ENCODE results near the gene PLXNA2. TPM values are rescaled to one million over a fixed set of nuclear protein-coding genes. Genes with fewer than 3 reads are reported as not detected.
A peak's percentile ranks its signal among the peaks of the same experiment; 100 is the strongest.

PLXNA2 gene
- total and polyA plus RNA-seq, 2 of the 13 experiments (the other 11 are each of a cell fraction or from before 2014, with no cell fraction given): 1.1 to 2.1 TPM

GRCh38 chr1:208172423-208173145 lies 71.6 kb downstream of the PLXNA2 start (continued):
- peak; percentile 56; the same call in 1 of the 2 replicates for TF ChIP-seq NR2C2 (CRISPR knock-in tag; IDR thresholded peaks at IDR 0.05; ENCODE audit: borderline replicate concordance)
- TF ChIP-seq ZNF737 (CRISPR knock-in tag; IDR thresholded peaks at IDR 0.05; ENCODE audit: borderline replicate concordance): no peak
- TF ChIP-seq NR2F6 (IDR thresholded peaks at IDR 0.05): peak; percentile 47; the same call in 1 of the 2 replicates
- peak; percentile 60 for TF ChIP-seq NR2F6 (CRISPR knock-in tag; IDR thresholded peaks at IDR 0.05)
- TF ChIP-seq NCOR1 (IDR thresholded peaks at IDR 0.05; ENCODE audit: borderline replicate concordance, low read length): peak; percentile 0; the same call in 1 of the 2 replicates
- TF ChIP-seq SUZ12 (IDR thresholded peaks at IDR 0.05; ENCODE audit: low read depth, low read length): no peak
- no peak for TF ChIP-seq TFE3 (CRISPR knock-in tag; IDR thresholded peaks at IDR 0.05)
- no peak for TF ChIP-seq ATF7 (IDR thresholded peaks at IDR 0.05)
- 0 out of 2 replicates have a peak, but pooled peaks have one; percentile 31 for TF ChIP-seq ATF7 (CRISPR knock-in tag; IDR thresholded peaks at IDR 0.05)
- TF ChIP-seq RXRA (CRISPR knock-in tag; IDR thresholded peaks at IDR 0.05): peak; percentile 46; the same call in 1 of the 2 replicates
- no peak for TF ChIP-seq DZIP1 (CRISPR knock-in tag; IDR thresholded peaks at IDR 0.05)
- 0 out of 2 replicates have a peak, but pooled peaks have one; percentile 42 for TF ChIP-seq TOPORS (CRISPR knock-in tag; IDR thresholded peaks at IDR 0.05)
- TF ChIP-seq CCDC6 (CRISPR knock-in tag; IDR thresholded peaks at IDR 0.05): 0 out of 2 replicates have a peak, but pooled peaks have one; percentile 6
- TF ChIP-seq, protein P1, sequence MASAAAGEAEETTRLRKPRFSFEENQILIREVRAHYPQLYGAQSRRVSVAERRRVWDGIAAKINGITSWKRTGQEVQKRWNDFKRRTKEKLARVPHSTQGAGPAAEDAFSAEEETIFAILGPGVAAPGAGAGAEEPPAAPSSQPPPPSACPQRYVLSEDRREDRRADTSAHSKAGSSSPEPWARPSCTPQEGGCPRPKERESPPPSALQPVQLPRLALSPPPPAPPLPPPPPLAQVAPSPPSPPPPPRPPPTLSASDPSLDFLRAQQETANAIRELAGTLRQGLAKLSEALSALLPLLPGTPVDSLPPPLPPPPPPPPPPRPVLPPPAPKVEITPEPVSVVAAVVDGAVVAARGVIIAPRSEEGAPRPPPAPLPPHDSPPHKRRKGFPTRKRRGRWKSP (CRISPR knock-in tag; IDR thresholded peaks at IDR 0.05): 0 out of 2 replicates have a peak, but pooled peaks have one; percentile 37
- peak; percentile 68 for TF ChIP-seq ASH2L (IDR thresholded peaks at IDR 0.05; ENCODE audit: insufficient read length, low read depth, low read length)
- 0 out of 2 replicates have a peak, but pooled peaks have one; percentile 4 for TF ChIP-seq RCOR2 (CRISPR knock-in tag; IDR thresholded peaks at IDR 0.05)
- TF ChIP-seq ZNF691 (CRISPR knock-in tag; IDR thresholded peaks at IDR 0.05; ENCODE audit: borderline replicate concordance, low read depth): 0 out of 2 replicates have a peak, but pooled peaks have one; percentile 62
- TF ChIP-seq, protein P2, sequence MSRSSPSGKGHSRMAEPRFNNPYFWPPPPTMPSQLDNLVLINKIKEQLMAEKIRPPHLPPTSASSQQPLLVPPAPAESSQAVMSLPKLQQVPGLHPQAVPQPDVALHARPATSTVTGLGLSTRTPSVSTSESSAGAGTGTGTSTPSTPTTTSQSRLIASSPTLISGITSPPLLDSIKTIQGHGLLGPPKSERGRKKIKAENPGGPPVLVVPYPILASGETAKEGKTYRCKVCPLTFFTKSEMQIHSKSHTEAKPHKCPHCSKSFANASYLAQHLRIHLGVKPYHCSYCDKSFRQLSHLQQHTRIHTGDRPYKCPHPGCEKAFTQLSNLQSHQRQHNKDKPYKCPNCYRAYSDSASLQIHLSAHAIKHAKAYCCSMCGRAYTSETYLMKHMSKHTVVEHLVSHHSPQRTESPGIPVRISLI (CRISPR knock-in tag; IDR thresholded peaks at IDR 0.05; ENCODE audit: borderline replicate concordance): 0 out of 2 replicates have a peak, but pooled peaks have one; percentile 10
- no peak for TF ChIP-seq SOX6 (IDR thresholded peaks at IDR 0.05)
- TF ChIP-seq SOX6 (CRISPR knock-in tag; IDR thresholded peaks at IDR 0.05): peak; percentile 45
- TF ChIP-seq GTF3A (CRISPR knock-in tag; conservative IDR thresholded peaks at IDR 0.05): no peak
- TF ChIP-seq ARID2 (CRISPR knock-in tag; IDR thresholded peaks at IDR 0.05; ENCODE audit: borderline replicate concordance): 0 out of 2 replicates have a peak, but pooled peaks have one; percentile 68
- no peak for TF ChIP-seq ATF7-NPFF (CRISPR knock-in tag; IDR thresholded peaks at IDR 0.05; ENCODE audit: low read depth)

All from HepG2 (cell line).